ENCODE data around the gene INPP5A. TPM values are rescaled to one million over a fixed set of nuclear protein-coding genes. Genes with fewer than 3 reads are reported as not detected.

INPP5A gene
- total and polyA plus RNA-seq, 10 of the 15 experiments (the other 5 are each of a cell fraction or from before 2014, with no cell fraction given): 0.52 to 15.0 (median 6.3) TPM

DNA sequence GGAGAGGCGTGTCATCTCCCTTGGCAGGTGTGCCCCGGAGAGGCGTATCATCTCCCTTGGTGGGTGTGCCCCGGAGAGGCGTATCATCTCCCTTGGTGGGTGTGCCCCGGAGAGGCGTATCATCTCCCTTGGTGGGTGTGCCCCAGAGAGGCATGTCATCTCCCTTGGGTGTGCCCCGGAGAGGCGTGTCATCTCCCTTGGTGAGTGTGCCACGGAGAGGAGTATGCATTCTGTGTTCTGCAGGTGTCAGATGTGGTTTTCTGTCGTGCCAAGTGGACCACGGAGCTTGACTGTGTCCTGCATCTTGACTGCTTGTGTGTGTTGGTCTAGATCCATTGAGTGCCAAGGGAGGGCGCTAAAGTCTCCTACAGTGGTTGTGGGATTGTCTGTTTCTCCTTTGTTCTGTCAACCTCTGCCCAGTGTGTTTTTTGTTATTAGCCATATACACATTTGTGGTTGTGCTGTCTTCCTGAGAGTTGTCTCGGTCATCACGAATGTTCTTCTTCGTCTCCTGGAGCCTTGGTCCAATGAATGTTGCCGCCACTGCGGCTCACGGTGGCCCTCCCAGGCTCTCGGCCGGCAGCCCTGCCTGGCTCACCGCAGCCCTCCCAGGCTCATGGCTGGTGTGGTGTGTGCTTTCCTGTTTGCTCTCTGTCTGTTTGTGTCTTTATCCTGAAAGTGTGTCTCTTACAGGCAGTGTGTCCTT lies 96.8 kb downstream of the INPP5A start:
- H3K79me2 ChIP-seq (ENCODE audit: control insufficient read depth, insufficient read depth, low read length): no peaks in the 10 kb centered on the region
- BruUV-seq (replicated peaks): no TSS peak
- FAIRE-seq: no peak

More for the DNA sequence above, 96.8 kb downstream of the INPP5A start:
- RAD21 ChIA-PET (ENCODE audit: unreplicated experiment): interaction anchor here (0.8 to 3.1 kb wide), 6 partner anchors 10 to 94 kb away, joined by 3 to 17 read pairs (median 4); no protein-coding TSS in a partner anchor
- no peaks in the 10 kb centered on the region for H3K9me3 ChIP-seq (replicated peaks; ENCODE audit: control insufficient read depth, insufficient read depth, low read length)
- H3K36me3 ChIP-seq (ENCODE audit: control insufficient read depth in 2 of 2, insufficient read depth in 2 of 2, low read length in 1 of 2): no peaks in the 10 kb centered on the region; a peak in 1 of 4 replicates
- ATAC-seq: peak; percentile 47
- POLR2A ChIA-PET: no interaction called here
- no peak overlapping the region for H3K4me3 ChIP-seq
- no peak overlapping the region for H3K27ac ChIP-seq (ENCODE audit: control insufficient read depth, insufficient read depth)
- intact Hi-C loops (cut with micrococcal nuclease; ENCODE audit: unreplicated experiment) (no loop called here), in situ Hi-C loops (cut with MboI) (loop anchor here (10.0 kb wide), 1 partner anchor 410 kb away; no protein-coding TSS in a partner anchor)
- WGBS (ENCODE audit: insufficient coverage, insufficient replicate concordance, low lambda C conversion rate, missing lambda C conversion rate): 63% methylated on average over 22 of the region's 22 CpGs
- SMC1A ChIA-PET (ENCODE audit: uncharacterized antibody, unreplicated experiment): interaction anchor here (0.7 to 6.0 kb wide), 5 partner anchors 41 to 175 kb away, joined by 3 to 33 read pairs (median 10); no protein-coding TSS in a partner anchor
- H3K4me2 ChIP-seq (ENCODE audit: control insufficient read depth, insufficient read depth): no peak overlapping the region
- no peaks in the 10 kb centered on the region for H4K20me1 ChIP-seq (ENCODE audit: control insufficient read depth, insufficient read depth)
- no peaks in the 10 kb centered on the region for H3K27me3 ChIP-seq (replicated peaks in 1 of 2; ENCODE audit: control insufficient read depth in 2 of 2, insufficient read depth in 2 of 2, low read length in 1 of 2)
- DNase-seq (ENCODE audit: low read depth, low spot score): no peak
- no peak overlapping the region for H3K9ac ChIP-seq (ENCODE audit: control insufficient read depth, insufficient read depth, low read length)
- CTCF ChIA-PET: interaction anchor here (1.5 to 2.7 kb wide), 5 partner anchors 41 to 175 kb away, joined by 3 to 18 read pairs (median 9); no protein-coding TSS in a partner anchor
- no peak overlapping the region for H2AFZ ChIP-seq (ENCODE audit: control insufficient read depth, low read depth, low read length)
- no peaks in the 10 kb centered on the region for H3K4me1 ChIP-seq (ENCODE audit: control insufficient read depth, insufficient read depth, low read length)
- TF ChIP-seq, protein P1, sequence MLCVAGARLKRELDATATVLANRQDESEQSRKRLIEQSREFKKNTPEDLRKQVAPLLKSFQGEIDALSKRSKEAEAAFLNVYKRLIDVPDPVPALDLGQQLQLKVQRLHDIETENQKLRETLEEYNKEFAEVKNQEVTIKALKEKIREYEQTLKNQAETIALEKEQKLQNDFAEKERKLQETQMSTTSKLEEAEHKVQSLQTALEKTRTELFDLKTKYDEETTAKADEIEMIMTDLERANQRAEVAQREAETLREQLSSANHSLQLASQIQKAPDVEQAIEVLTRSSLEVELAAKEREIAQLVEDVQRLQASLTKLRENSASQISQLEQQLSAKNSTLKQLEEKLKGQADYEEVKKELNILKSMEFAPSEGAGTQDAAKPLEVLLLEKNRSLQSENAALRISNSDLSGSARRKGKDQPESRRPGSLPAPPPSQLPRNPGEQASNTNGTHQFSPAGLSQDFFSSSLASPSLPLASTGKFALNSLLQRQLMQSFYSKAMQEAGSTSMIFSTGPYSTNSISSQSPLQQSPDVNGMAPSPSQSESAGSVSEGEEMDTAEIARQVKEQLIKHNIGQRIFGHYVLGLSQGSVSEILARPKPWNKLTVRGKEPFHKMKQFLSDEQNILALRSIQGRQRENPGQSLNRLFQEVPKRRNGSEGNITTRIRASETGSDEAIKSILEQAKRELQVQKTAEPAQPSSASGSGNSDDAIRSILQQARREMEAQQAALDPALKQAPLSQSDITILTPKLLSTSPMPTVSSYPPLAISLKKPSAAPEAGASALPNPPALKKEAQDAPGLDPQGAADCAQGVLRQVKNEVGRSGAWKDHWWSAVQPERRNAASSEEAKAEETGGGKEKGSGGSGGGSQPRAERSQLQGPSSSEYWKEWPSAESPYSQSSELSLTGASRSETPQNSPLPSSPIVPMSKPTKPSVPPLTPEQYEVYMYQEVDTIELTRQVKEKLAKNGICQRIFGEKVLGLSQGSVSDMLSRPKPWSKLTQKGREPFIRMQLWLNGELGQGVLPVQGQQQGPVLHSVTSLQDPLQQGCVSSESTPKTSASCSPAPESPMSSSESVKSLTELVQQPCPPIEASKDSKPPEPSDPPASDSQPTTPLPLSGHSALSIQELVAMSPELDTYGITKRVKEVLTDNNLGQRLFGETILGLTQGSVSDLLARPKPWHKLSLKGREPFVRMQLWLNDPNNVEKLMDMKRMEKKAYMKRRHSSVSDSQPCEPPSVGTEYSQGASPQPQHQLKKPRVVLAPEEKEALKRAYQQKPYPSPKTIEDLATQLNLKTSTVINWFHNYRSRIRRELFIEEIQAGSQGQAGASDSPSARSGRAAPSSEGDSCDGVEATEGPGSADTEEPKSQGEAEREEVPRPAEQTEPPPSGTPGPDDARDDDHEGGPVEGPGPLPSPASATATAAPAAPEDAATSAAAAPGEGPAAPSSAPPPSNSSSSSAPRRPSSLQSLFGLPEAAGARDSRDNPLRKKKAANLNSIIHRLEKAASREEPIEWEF (IDR thresholded peaks at IDR 0.05; ENCODE audit: insufficient replicate concordance, low read depth, low read length): no peak
- 0 out of 2 replicates have a peak, but pooled peaks have one; percentile 9 for TF ChIP-seq RUNX3 (IDR thresholded peaks at IDR 0.05; ENCODE audit: low read length)
- peak; percentile 14 to 33 (median 20); a peak in 2 of 6 replicates for TF ChIP-seq CTCF (IDR thresholded peaks at IDR 0.05 in 2 of 3, conservative IDR thresholded peaks at IDR 0.05 in 1 of 3; ENCODE audit: control insufficient read depth in 2 of 3, extremely low read depth in 1 of 3, insufficient read depth in 1 of 3, low read depth in 3 of 3, low read length in 3 of 3)

Measured in GM12878 (cell line).